OCI-LY1 (cell line): ENCODE results near the gene LRRC2.

Experiments used
- H2AFZ ChIP-seq: fragments of 200-600 bp; sonication (generic), shearing (Covaris generic); 2 replicates; pipeline ENCODE4 v1.6.0; 2014; ENCODE audit warnings: antibody characterized with exemption, mild to moderate bottlenecking, low read length
- H3F3A ChIP-seq: fragments of 200-600 bp; sonication (generic), shearing (Covaris generic); 2 replicates; pipeline ENCODE4 v1.6.0; 2014; ENCODE audit warnings: mild to moderate bottlenecking, antibody characterized with exemption, low read length, moderate library complexity; ENCODE audit not compliant: insufficient read depth
- H3K27ac ChIP-seq: fragments of 200-600 bp; sonication (generic); 2 replicates; pipeline ENCODE4 v1.5.1; 2014; ENCODE audit warnings: low read length, mixed run types, mild to moderate bottlenecking, low read depth; ENCODE audit not compliant: poor library complexity, severe bottlenecking
- H3K27me3 ChIP-seq: fragments of 200-600 bp; sonication (generic); 2 replicates; pipeline ENCODE4 v1.6.0; 2014; ENCODE audit warnings: antibody characterized with exemption, mild to moderate bottlenecking, low read length, moderate library complexity; ENCODE audit not compliant: insufficient read depth
- H3K36me3 ChIP-seq: fragments of 200-600 bp; sonication (generic); 2 replicates; pipeline ENCODE4 v1.6.1; 2014; ENCODE audit warnings: mild to moderate bottlenecking, antibody characterized with exemption, low read length, moderate library complexity, mixed read lengths; ENCODE audit not compliant: insufficient read depth
- H3K4me1 ChIP-seq: fragments of 200-600 bp; sonication (generic); 2 replicates; pipeline ENCODE4 v1.5.1; 2014; ENCODE audit warnings: mild to moderate bottlenecking, low read length, moderate library complexity; ENCODE audit not compliant: insufficient read depth, severe bottlenecking
- H3K4me2 ChIP-seq: fragments of 200-600 bp; sonication (generic), shearing (Covaris generic); 2 replicates; pipeline ENCODE4 v1.6.1; 2014; ENCODE audit warnings: low read length
- H3K4me3 ChIP-seq: fragments of 200-600 bp; sonication (generic); 2 replicates; pipeline ENCODE4 v1.5.1; 2014; ENCODE audit warnings: low read length, low read depth, mild to moderate bottlenecking, mixed read lengths; ENCODE audit not compliant: poor library complexity, severe bottlenecking
- H3K79me2 ChIP-seq: fragments of 200-600 bp; shearing (Covaris generic); 2 replicates; pipeline ENCODE4 v1.6.1; 2016; ENCODE audit warnings: mixed run types, low read length, mixed read lengths; ENCODE audit not compliant: insufficient read depth
- H3K9ac ChIP-seq: fragments of 200-600 bp; sonication (generic), shearing (Covaris generic); 2 replicates; pipeline ENCODE4 v1.6.1; 2014; ENCODE audit warnings: mild to moderate bottlenecking, low read length, mixed read lengths
- H3K9me2 ChIP-seq: fragments of 200-600 bp; sonication (generic), shearing (Covaris generic); 2 replicates; pipeline ENCODE4 v1.6.1; 2014; ENCODE audit warnings: low read depth, mild to moderate bottlenecking, low read length, mixed read lengths
- H3K9me3 ChIP-seq: fragments of 200-600 bp; shearing (Covaris generic); 2 replicates; pipeline ENCODE4 v1.6.1; 2014; ENCODE audit warnings: low read length, mixed read lengths
- H4K20me1 ChIP-seq: fragments of 200-600 bp; sonication (generic), shearing (Covaris generic); 2 replicates; pipeline ENCODE4 v1.6.0; 2016; ENCODE audit warnings: mild to moderate bottlenecking, low read length; ENCODE audit not compliant: insufficient read depth
- EZH2 ChIP-seq: fragments of 200-600 bp; sonication (generic), shearing (Covaris generic); IDR thresholded peaks from 2 replicates; pipeline ENCODE4 v1.8.0; 2017; ENCODE audit warnings: borderline replicate concordance, mixed run types, mild to moderate bottlenecking, antibody characterized with exemption, low read length, moderate library complexity, mixed read lengths
- TF ChIP-seq, protein P1 (sequence below): fragments of 200-600 bp; sonication (generic), shearing (Covaris generic); IDR thresholded peaks from 2 replicates; pipeline ENCODE4 v1.5.1; 2017; ENCODE audit warnings: mild to moderate bottlenecking, antibody characterized with exemption, low read length, moderate library complexity, mixed read lengths

The LRRC2 gene

DNA sequence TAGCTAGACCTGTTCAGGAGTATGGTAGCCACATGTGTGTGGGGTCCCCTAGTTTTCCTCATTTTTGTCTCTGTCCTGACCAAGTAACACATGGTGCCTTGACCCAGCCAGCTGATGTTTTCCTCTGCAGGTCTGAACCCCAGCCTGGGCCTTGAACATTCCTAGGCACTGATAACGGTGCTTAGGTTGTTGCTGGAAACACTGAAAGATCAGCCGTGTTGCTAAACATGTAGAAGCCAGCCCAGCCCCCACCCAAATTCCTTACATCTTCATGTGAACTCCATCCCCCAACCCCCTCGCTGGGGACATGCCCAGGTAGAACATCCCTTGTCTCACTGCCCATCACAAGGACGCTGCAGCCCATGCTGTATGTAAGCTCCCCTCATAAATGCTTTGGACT is 49.6 kb downstream of the LRRC2 start:
- H3K27ac ChIP-seq, result no peak overlapping the region

DNA sequence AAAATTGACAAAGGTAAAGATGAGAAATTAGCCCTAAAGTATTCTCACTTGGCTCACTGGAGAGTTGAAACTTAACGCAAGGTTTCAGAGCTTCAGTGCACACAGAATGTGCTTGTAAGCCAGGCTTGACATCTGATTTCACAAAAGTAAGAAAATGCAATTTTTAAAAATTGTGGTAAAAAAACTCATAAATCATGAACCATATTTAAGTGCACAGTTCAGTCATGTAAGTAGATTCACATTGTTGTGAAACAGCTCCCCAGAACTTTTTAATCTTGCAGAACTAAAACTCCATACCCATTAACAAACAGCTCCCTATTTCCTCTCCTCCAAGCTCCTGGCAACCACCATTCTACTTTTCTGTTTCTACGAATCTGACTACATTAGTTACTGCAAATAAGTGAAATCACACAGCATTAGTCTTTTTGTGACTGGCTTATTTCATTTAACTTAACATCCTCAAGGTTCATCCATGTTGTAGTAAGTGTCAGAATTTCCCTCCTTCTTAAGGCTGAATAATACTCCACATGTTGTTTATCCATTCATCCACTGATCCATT is 53.8 kb downstream of the LRRC2 start:
- Histone ChIP-seq H3K36me3 (no peaks in the 10 kb centered on the region), H2AFZ (no peak overlapping the region), H3K9me2 (no peaks in the 10 kb centered on the region), H3K79me2 (no peaks in the 10 kb centered on the region), H3K4me3 (no peak overlapping the region), H4K20me1 (no peaks in the 10 kb centered on the region), H3K4me2 (no peak overlapping the region), H3F3A (no peaks in the 10 kb centered on the region), H3K4me1 (no peaks in the 10 kb centered on the region), H3K9ac (no peak overlapping the region), H3K27me3 (no peaks in the 10 kb centered on the region), H3K9me3 (no peaks in the 10 kb centered on the region), H3K27ac (no peak overlapping the region)
- TF ChIP-seq, protein P1, sequence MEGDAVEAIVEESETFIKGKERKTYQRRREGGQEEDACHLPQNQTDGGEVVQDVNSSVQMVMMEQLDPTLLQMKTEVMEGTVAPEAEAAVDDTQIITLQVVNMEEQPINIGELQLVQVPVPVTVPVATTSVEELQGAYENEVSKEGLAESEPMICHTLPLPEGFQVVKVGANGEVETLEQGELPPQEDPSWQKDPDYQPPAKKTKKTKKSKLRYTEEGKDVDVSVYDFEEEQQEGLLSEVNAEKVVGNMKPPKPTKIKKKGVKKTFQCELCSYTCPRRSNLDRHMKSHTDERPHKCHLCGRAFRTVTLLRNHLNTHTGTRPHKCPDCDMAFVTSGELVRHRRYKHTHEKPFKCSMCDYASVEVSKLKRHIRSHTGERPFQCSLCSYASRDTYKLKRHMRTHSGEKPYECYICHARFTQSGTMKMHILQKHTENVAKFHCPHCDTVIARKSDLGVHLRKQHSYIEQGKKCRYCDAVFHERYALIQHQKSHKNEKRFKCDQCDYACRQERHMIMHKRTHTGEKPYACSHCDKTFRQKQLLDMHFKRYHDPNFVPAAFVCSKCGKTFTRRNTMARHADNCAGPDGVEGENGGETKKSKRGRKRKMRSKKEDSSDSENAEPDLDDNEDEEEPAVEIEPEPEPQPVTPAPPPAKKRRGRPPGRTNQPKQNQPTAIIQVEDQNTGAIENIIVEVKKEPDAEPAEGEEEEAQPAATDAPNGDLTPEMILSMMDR, result no peak
- TF ChIP-seq EZH2, result no peak

More for the DNA sequence above, 49.6 kb downstream of the LRRC2 start:
- TF ChIP-seq, protein P1, result no peak
- TF ChIP-seq EZH2, result no peak
- H3K27me3 ChIP-seq, result no peaks in the 10 kb centered on the region
- H3K4me1 ChIP-seq, result no peaks in the 10 kb centered on the region
- H3K9ac ChIP-seq, result no peak overlapping the region
- no peak overlapping the region for H2AFZ ChIP-seq
- no peaks in the 10 kb centered on the region for H3K79me2 ChIP-seq
- no peak overlapping the region for H3K4me2 ChIP-seq
- H3K36me3 ChIP-seq, result no peaks in the 10 kb centered on the region
- H3K9me2 ChIP-seq, result no peaks in the 10 kb centered on the region
- no peak overlapping the region for H3K4me3 ChIP-seq
- H3K9me3 ChIP-seq, result no peaks in the 10 kb centered on the region
- H3F3A ChIP-seq, result no peaks in the 10 kb centered on the region
- no peaks in the 10 kb centered on the region for H4K20me1 ChIP-seq

DNA sequence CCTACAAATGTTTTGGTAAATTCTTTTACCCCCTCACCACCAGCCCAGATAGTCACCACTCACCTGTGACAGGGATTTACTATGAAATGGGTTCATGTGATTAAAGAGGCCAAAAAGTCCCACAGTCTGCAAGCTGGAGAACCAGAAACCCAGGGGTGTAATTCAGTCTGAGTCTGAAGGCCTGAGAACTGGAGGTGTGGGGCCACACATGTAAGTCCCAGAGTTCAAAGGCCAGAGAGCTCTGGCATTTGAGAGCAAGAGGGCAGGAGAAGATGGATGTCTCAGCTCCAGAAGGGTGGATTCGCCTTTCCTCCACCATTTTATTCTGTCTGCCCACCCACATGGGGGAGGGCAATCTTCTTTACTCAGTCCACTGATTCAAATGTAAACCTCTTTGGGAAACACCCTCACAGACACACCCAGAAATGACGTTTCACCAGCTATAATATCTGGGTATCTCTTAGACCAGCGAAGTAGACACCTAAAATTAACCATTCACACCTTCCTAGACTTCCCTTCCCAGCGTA is 56.4 kb downstream of the LRRC2 start:
- Histone ChIP-seq H3K9me3 (no peaks in the 10 kb centered on the region), H3K9ac (no peak overlapping the region), H3F3A (no peaks in the 10 kb centered on the region), H3K9me2 (no peaks in the 10 kb centered on the region), H4K20me1 (no peaks in the 10 kb centered on the region), H3K27me3 (no peaks in the 10 kb centered on the region), H3K79me2 (no peaks in the 10 kb centered on the region), H3K4me2 (no peak overlapping the region), H3K36me3 (no peaks in the 10 kb centered on the region), H3K4me1 (no peaks in the 10 kb centered on the region), H3K27ac (no peak overlapping the region), H3K4me3 (no peak overlapping the region), H2AFZ (no peak overlapping the region)
- TF ChIP-seq EZH2, result no peak
- TF ChIP-seq, protein P1, result no peak
